Tibial nerve (tissue), 4 donors: ENCODE measurements around the gene CARD10. TPM values are rescaled to one million over a fixed set of nuclear protein-coding genes. Genes with fewer than 3 reads are reported as not detected.

ENCODE experiments used
- DNase-seq, 2 donors: peaks; one replicate each; pipeline ENCODE4 v3.0.0-alpha.2; 2019; ENCODE audit warnings: low spot score in 2 of 2
- H3K27ac ChIP-seq, 4 donors: fragments of 200-600 bp; sonication (generic) in 3 of 4; one replicate each; pipeline ENCODE4 v1.5.1; 2017 to 2019; ENCODE audit warnings: mild to moderate bottlenecking in 1 of 4
- H3K27me3 ChIP-seq, 2 donors: fragments of 200-600 bp; sonication (generic) in 1 of 2; one replicate each; pipeline versions ENCODE4 v1.5.1 to v1.6.0; 2017 to 2019
- H3K36me3 ChIP-seq, 3 donors: fragments of 200-600 bp; sonication (generic); one replicate each; pipeline ENCODE4 v1.5.1; 2018 to 2019
- H3K4me1 ChIP-seq, 4 donors: fragments of 200-600 bp; sonication (generic) in 3 of 4; one replicate each; pipeline ENCODE4 v1.5.1; 2017 to 2019
- H3K4me3 ChIP-seq, 4 donors: fragments of 200-600 bp; sonication (generic) in 3 of 4; one replicate each; pipeline ENCODE4 v1.5.1; 2017 to 2019; ENCODE audit warnings: mild to moderate bottlenecking in 1 of 4, moderate library complexity in 1 of 4
- H3K9me3 ChIP-seq, 4 donors: fragments of 200-600 bp; sonication (generic) in 3 of 4; one replicate each; pipeline ENCODE4 v1.5.1; 2017 to 2019
- CTCF ChIP-seq, 5 experiments: fragments of 200-600 bp in 3 of 5; fragments of 450-650 bp in 2 of 5; sonication (generic) in 3 of 5; IDR thresholded peaks; one replicate each; pipeline ENCODE4 v1.5.1; 2016 to 2019; ENCODE audit warnings: antibody characterized with exemption in 5 of 5, mild to moderate bottlenecking in 3 of 5, moderate library complexity in 2 of 5
- EP300 ChIP-seq, 2 donors: sonication (generic); formaldehyde crosslinking; IDR thresholded peaks; one replicate each; pipeline ENCODE4 v1.6.1; 2017; ENCODE audit warnings: antibody characterized with exemption in 2 of 2, mild to moderate bottlenecking in 1 of 2
- POLR2A ChIP-seq, 2 donors: fragments of 450-650 bp; IDR thresholded peaks; one replicate each; pipeline ENCODE4 v1.6.1; 2017; ENCODE audit warnings: antibody characterized with exemption in 2 of 2, mild to moderate bottlenecking in 2 of 2, moderate library complexity in 2 of 2
- WGBS, 2 donors: methylation state at CpG; one replicate each; pipeline ENCODE4 v1.1.5; 2018; 5-methylcytosine and 5-hydroxymethylcytosine counted together
- total RNA-seq, 4 donors: library from RNA; depleted of rRNA; stranded (reverse); fragments of >200 nt; gene quantifications; one replicate each; pipeline ENCODE4 v1.1.0, GENCODE V29; 2016

The CARD10 gene
- total RNA-seq, 4 donors from 2014 or later: 12.5 to 21.6 (median 17.0) TPM

GRCh38 chr22:37526376-37526775 is 7.2 kb upstream of the CARD10 start:
- TF ChIP-seq EP300 (IDR thresholded peaks at IDR 0.05) (no peak), CTCF (IDR thresholded peaks at IDR 0.05) (no peak), POLR2A (IDR thresholded peaks at IDR 0.05) (no peak)
- Histone ChIP-seq H3K36me3 (no peaks in the 10 kb centered on the region), H3K27ac (peak overlapping the region in 2 of 4 donors; percentile 31 to 81), H3K4me1 (peaks cover 0 to 21% (median 9%) of the 10 kb centered on the region in 4 donors), H3K27me3 (no peaks in the 10 kb centered on the region), H3K4me3 (no peak overlapping the region), H3K9me3 (no peaks in the 10 kb centered on the region)
- WGBS, 2 donors: 68 to 71% methylated on average over 10 to 12 of the region's 12 CpGs
- no peak for DNase-seq

- DNase-seq: no peak
- Histone ChIP-seq H3K27ac (peak overlapping the region in 2 of 4 donors; percentile 52 to 81), H3K27me3 (no peaks in the 10 kb centered on the region), H3K4me1 (peaks cover 0 to 27% (median 12%) of the 10 kb centered on the region in 4 donors), H3K4me3 (no peak overlapping the region), H3K36me3 (no peaks in the 10 kb centered on the region), H3K9me3 (no peaks in the 10 kb centered on the region)
- 50 to 63% methylated on average over 7 of the region's 7 CpGs for WGBS, 2 donors
- TF ChIP-seq CTCF (IDR thresholded peaks at IDR 0.05) (no peak), EP300 (IDR thresholded peaks at IDR 0.05) (no peak), POLR2A (IDR thresholded peaks at IDR 0.05) (no peak)
Observed at GRCh38 chr22:37525746-37526350, 6.6 kb upstream of the CARD10 start.

- WGBS, 2 donors: 18 to 40% methylated on average over 8 to 10 of the region's 10 CpGs
- Histone ChIP-seq H3K4me1 (peaks cover 0 to 33% (median 15%) of the 10 kb centered on the region in 4 donors), H3K36me3 (no peaks in the 10 kb centered on the region), H3K27ac (peak overlapping the region in 3 of 4 donors; percentile 50 to 81 (median 52)), H3K27me3 (no peaks in the 10 kb centered on the region), H3K4me3 (no peak overlapping the region), H3K9me3 (no peaks in the 10 kb centered on the region)
- TF ChIP-seq EP300 (IDR thresholded peaks at IDR 0.05) (peak in 1 of 2 donors; percentile 27), CTCF (IDR thresholded peaks at IDR 0.05) (no peak)
- DNase-seq: no peak
Observed at GRCh38 chr22:37525073-37525745, 6.0 kb upstream of the CARD10 start.

- DNase-seq: no peak
- no peak overlapping the region for H3K4me3 ChIP-seq
- H3K27me3 ChIP-seq: peaks cover 0 to 9% of the 10 kb centered on the region in 2 donors
- 90 to 97% methylated on average over 6 of the region's 6 CpGs for WGBS, 2 donors
- peaks cover 0 to 55% (median 21%) of the 10 kb centered on the region in 4 donors for H3K4me1 ChIP-seq
- H3K36me3 ChIP-seq: no peaks in the 10 kb centered on the region
- H3K9me3 ChIP-seq: no peaks in the 10 kb centered on the region
- no peak for TF ChIP-seq EP300 (IDR thresholded peaks at IDR 0.05)
- TF ChIP-seq CTCF (IDR thresholded peaks at IDR 0.05): no peak
- TF ChIP-seq POLR2A (IDR thresholded peaks at IDR 0.05): no peak
- H3K27ac ChIP-seq: peak overlapping the region in 1 of 4 donors; percentile 22
Observed at GRCh38 chr22:37522482-37522881, 3.3 kb upstream of the CARD10 start.

- no peak for DNase-seq
- Histone ChIP-seq H3K4me1 (peaks cover 0 to 55% (median 21%) of the 10 kb centered on the region in 4 donors), H3K9me3 (no peaks in the 10 kb centered on the region), H3K4me3 (no peak overlapping the region), H3K27ac (peak overlapping the region in 2 of 4 donors; percentile 19 to 52), H3K27me3 (peaks cover 0 to 9% of the 10 kb centered on the region in 2 donors), H3K36me3 (peaks cover 0 to 6% (median 0%) of the 10 kb centered on the region in 3 donors)
- 64 to 73% methylated on average over 14 of the region's 14 CpGs for WGBS, 2 donors
- TF ChIP-seq CTCF (IDR thresholded peaks at IDR 0.05): no peak
- no peak for TF ChIP-seq POLR2A (IDR thresholded peaks at IDR 0.05)
- TF ChIP-seq EP300 (IDR thresholded peaks at IDR 0.05): no peak
Observed at GRCh38 chr22:37521236-37521739, 2.1 kb upstream of the CARD10 start.
